H1 (cell line): ENCODE measurements around the gene DTNB. TPM values are rescaled to one million over a fixed set of nuclear protein-coding genes. Genes with fewer than 3 reads are reported as not detected.

Source experiments
- ATF2 ChIP-seq: IDR thresholded peaks from 2 replicates; pipeline ENCODE4 v1.6.1; 2012; ENCODE audit warnings: low read length, inconsistent platforms
- FOSL1 ChIP-seq: IDR thresholded peaks from 2 replicates; pipeline ENCODE4 v1.6.1; 2011; ENCODE audit warnings: mild to moderate bottlenecking, low read depth, low read length, moderate library complexity; ENCODE audit not compliant: insufficient read depth
- KDM4A ChIP-seq: IDR thresholded peaks from one replicate; pipeline ENCODE4 v1.7.1; 2012; ENCODE audit warnings: low read depth, mild to moderate bottlenecking, moderate library complexity, low read length, inconsistent platforms; ENCODE audit not compliant: severe bottlenecking
- polyA plus RNA-seq, 7 experiments: library from polyadenylated mRNA; depleted of rRNA in 3 of 7; stranded (reverse) in 5 of 7; unstranded in 2 of 7; fragments of >200 nt in 5 of 7; fragments of 200-250 nt in 2 of 7; gene quantifications; 1 replicate in 5 of 7; 2 replicates in 1 of 7; 4 replicates in 1 of 7; pipeline versions ENCODE4 v1.2.1 to v1.2.3, GENCODE V29; 2011 to 2013; ENCODE audit warnings: missing spikeins in 2 of 7, mixed read lengths in 2 of 7
- total RNA-seq: library from RNA; stranded (reverse); fragmentation: NEBNext Ultra II Directional; extraction: Animal tissue kit (Norgen Biotek cat#: 25700); gene quantifications from 2 replicates; pipeline ENCODE4 v1.2.1, GENCODE V29; 2021
- TF ChIP-seq, protein P1 (sequence below): IDR thresholded peaks from 2 replicates; pipeline ENCODE4 v1.6.1; 2011; ENCODE audit warnings: low read depth, mild to moderate bottlenecking, low read length; ENCODE audit not compliant: insufficient read depth

The DTNB gene
- total and polyA plus RNA-seq, 2 of the 8 experiments (the other 6 are each of a cell fraction or from before 2014, with no cell fraction given): 39.6 to 49.5 TPM

GRCh38 chr2:25512707-25513106, 160.7 kb downstream of the DTNB start (continued):
- TF ChIP-seq ATF2 (no peak), KDM4A (no peak), FOSL1 (no peak)
- TF ChIP-seq, protein P1, sequence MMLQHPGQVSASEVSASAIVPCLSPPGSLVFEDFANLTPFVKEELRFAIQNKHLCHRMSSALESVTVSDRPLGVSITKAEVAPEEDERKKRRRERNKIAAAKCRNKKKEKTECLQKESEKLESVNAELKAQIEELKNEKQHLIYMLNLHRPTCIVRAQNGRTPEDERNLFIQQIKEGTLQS: no peak
